Stimulated activated CD8-positive, alpha-beta memory T cell treated with anti-CD3 and anti-CD28 coated beads, Interleukin-15, amount 100 ng/mL, for 4 hours (primary cell): Measurements from ENCODE around the gene CCDC78.
A peak's percentile ranks its signal among the peaks of the same experiment; 100 is the strongest.

ENCODE experiments used
- DNase-seq, 2 donors: peaks; one replicate each; pipeline ENCODE4 v3.0.0-alpha.2; 2020; ENCODE audit warnings: low read depth in 2 of 2

CCDC78 gene

GRCh38 chr16:678858-679813 lies 47.1 kb downstream of the CCDC78 start:
- DNase-seq = peak in 1 of 2 donors; percentile 23

- DNase-seq = no peak
These were observed 47.9 kb downstream of the CCDC78 start for GRCh38 chr16:678209-678857.

- no peak for DNase-seq
These were observed 48.7 kb downstream of the CCDC78 start for GRCh38 chr16:677316-678190.

- DNase-seq = no peak
These were observed 49.3 kb downstream of the CCDC78 start for GRCh38 chr16:676913-677312.

GRCh38 chr16:676565-676902 lies 49.7 kb downstream of the CCDC78 start:
- DNase-seq = no peak

GRCh38 chr16:675884-676564 lies 50.2 kb downstream of the CCDC78 start:
- DNase-seq = no peak

- no peak for DNase-seq
These were observed 51.0 kb downstream of the CCDC78 start, which contains the start of gene RHBDL1 for GRCh38 chr16:674968-675883. Gene RHBDL1, plus strand, starts transcription at chr16:675671. Its CDS starts 120 bp downstream, at chr16:675791.

- DNase-seq = no peak
These were observed 51.9 kb downstream of the CCDC78 start for GRCh38 chr16:674214-674881.

GRCh38 chr16:673399-673991 lies 52.7 kb downstream of the CCDC78 start:
- DNase-seq = no peak

GRCh38 chr16:672851-673250 lies 53.4 kb downstream of the CCDC78 start:
- DNase-seq = no peak
